Kasumi-1 (cell line): ENCODE results near the gene ZNF10.

Source experiments
- DNase-seq, 2 experiments: peaks; one replicate each; lab custom pipeline; 2025; lab: John Stamatoyannopoulos, UW

Gene ZNF10

GRCh38 chr12:133201888-133202287 is 71.5 kb downstream of the ZNF10 start:
- DNase-seq: no peak

- no peak for DNase-seq
These were observed 72.3 kb downstream of the ZNF10 start for GRCh38 chr12:133202493-133203343.

GRCh38 chr12:133203344-133204263 is 73.2 kb downstream of the ZNF10 start:
- no peak for DNase-seq

GRCh38 chr12:133204264-133204603 is 73.8 kb downstream of the ZNF10 start:
- no peak for DNase-seq

GRCh38 chr12:133206390-133206789 is 76.0 kb downstream of the ZNF10 start:
- DNase-seq: no peak
